Measurements from ENCODE around the gene CES4A. TPM values are rescaled to one million over a fixed set of nuclear protein-coding genes. Genes with fewer than 3 reads are reported as not detected.

The CES4A gene
- total and polyA plus RNA-seq, 9 of the 15 experiments (the other 6 are each of a cell fraction or from before 2014, with no cell fraction given): 0.09 to 0.13 (median 0.11) TPM; not detected in 6

DNA sequence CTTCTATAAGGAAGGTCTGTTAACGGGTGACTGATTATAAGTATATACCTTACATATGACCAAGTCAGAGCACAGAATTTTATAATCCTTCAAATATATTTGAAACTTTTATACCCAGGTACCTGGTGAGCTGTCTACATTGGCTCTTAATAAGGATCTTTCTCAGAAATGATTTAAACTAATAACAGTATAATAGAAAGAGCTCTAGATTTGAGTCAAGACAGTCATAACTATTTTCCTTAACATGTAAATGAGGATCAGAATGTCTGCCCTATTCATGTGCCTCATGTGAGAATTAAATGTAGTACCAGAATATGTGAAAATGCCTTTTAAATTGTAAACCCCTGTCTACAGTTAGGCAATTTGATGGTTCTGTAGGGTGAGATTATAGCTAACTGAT is 55.0 kb downstream of the CES4A start:
- H3K4me1 ChIP-seq (replicated peaks in 1 of 2; ENCODE audit: control insufficient read depth in 2 of 2, insufficient read depth in 2 of 2, low read length in 2 of 2): no peaks in the 10 kb centered on the region
- BruUV-seq (replicated peaks): TSS peak; percentile 1
- ATAC-seq: no peak
- ChIA-PET POLR2A (interaction anchor here (0.6 to 4.8 kb wide), 6 partner anchors 10 to 519 kb away, joined by 3 to 32 read pairs (median 6); no protein-coding TSS in a partner anchor), CTCF (ENCODE audit: low intra/inter-chr PET ratio) (no interaction called here)
- H3K9me3 ChIP-seq (replicated peaks; ENCODE audit: control insufficient read depth, insufficient read depth, low read depth, low read length): no peaks in the 10 kb centered on the region
- H3K9ac ChIP-seq (ENCODE audit: insufficient read depth in 1 of 2, low read depth in 2 of 2, low read length in 2 of 2): no peak overlapping the region
- intact Hi-C loops (cut with micrococcal nuclease) (no loop called here), in situ Hi-C loops (cut with MboI) (no loop called here)
- no peak overlapping the region for H3K4me2 ChIP-seq (ENCODE audit: insufficient read depth, low read length)
- peaks cover 27% of the 10 kb centered on the region for H3K79me2 ChIP-seq (ENCODE audit: control insufficient read depth, insufficient read depth, low read length)
- no peaks in the 10 kb centered on the region for H3K27me3 ChIP-seq (ENCODE audit: control insufficient read depth in 2 of 2, insufficient read depth in 2 of 2, low read length in 2 of 2)
- H3K36me3 ChIP-seq (ENCODE audit: control insufficient read depth, insufficient read depth, low read length): peaks cover 64% of the 10 kb centered on the region; the same call in 2 of the 3 replicates
- no peaks in the 10 kb centered on the region for H4K20me1 ChIP-seq (replicated peaks; ENCODE audit: control insufficient read depth, insufficient read depth, low read length)
- no peak overlapping the region for H3K27ac ChIP-seq (ENCODE audit: extremely low read depth, low read depth, low read length)
- FAIRE-seq: no peak
- H2AFZ ChIP-seq (ENCODE audit: low read depth, low read length): no peak overlapping the region
- no peak overlapping the region for H3K4me3 ChIP-seq
- DNase-seq (ENCODE audit: extremely low read depth in 1 of 4, low spot score in 3 of 4): no peak
- TF ChIP-seq RBM17 (IDR thresholded peaks at IDR 0.05; ENCODE audit: borderline replicate concordance, low read depth, low read length) (no peak), KLF1 (tag; IDR thresholded peaks at IDR 0.05) (no peak), MEF2D (tag; conservative IDR thresholded peaks at IDR 0.05; ENCODE audit: low read depth) (no peak), ZNF239 (CRISPR knock-in tag; IDR thresholded peaks at IDR 0.05) (no peak), E2F1 (CRISPR knock-in tag; IDR thresholded peaks at IDR 0.05) (no peak), HNRNPL (IDR thresholded peaks at IDR 0.05; ENCODE audit: low read depth, low read length) (no peak), ZNF444 (CRISPR knock-in tag; IDR thresholded peaks at IDR 0.05) (no peak), RBM25 (IDR thresholded peaks at IDR 0.05; ENCODE audit: low read depth, low read length, severe bottlenecking) (no peak), ELF1 (tag; IDR thresholded peaks at IDR 0.05) (no peak), MAFK (IDR thresholded peaks at IDR 0.05; ENCODE audit: low read length) (no peak), LEF1 (IDR thresholded peaks at IDR 0.05) (no peak), ZNF778 (CRISPR knock-in tag; IDR thresholded peaks at IDR 0.05) (no peak), ZNF764 (CRISPR knock-in tag; IDR thresholded peaks at IDR 0.05; ENCODE audit: low read depth) (no peak), SIRT6 (IDR thresholded peaks at IDR 0.05; ENCODE audit: low read depth, low read length) (no peak)
- TF ChIP-seq, protein P1, sequence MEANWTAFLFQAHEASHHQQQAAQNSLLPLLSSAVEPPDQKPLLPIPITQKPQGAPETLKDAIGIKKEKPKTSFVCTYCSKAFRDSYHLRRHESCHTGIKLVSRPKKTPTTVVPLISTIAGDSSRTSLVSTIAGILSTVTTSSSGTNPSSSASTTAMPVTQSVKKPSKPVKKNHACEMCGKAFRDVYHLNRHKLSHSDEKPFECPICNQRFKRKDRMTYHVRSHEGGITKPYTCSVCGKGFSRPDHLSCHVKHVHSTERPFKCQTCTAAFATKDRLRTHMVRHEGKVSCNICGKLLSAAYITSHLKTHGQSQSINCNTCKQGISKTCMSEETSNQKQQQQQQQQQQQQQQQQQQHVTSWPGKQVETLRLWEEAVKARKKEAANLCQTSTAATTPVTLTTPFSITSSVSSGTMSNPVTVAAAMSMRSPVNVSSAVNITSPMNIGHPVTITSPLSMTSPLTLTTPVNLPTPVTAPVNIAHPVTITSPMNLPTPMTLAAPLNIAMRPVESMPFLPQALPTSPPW (CRISPR knock-in tag; IDR thresholded peaks at IDR 0.05): no peak
- TF ChIP-seq, protein P2, sequence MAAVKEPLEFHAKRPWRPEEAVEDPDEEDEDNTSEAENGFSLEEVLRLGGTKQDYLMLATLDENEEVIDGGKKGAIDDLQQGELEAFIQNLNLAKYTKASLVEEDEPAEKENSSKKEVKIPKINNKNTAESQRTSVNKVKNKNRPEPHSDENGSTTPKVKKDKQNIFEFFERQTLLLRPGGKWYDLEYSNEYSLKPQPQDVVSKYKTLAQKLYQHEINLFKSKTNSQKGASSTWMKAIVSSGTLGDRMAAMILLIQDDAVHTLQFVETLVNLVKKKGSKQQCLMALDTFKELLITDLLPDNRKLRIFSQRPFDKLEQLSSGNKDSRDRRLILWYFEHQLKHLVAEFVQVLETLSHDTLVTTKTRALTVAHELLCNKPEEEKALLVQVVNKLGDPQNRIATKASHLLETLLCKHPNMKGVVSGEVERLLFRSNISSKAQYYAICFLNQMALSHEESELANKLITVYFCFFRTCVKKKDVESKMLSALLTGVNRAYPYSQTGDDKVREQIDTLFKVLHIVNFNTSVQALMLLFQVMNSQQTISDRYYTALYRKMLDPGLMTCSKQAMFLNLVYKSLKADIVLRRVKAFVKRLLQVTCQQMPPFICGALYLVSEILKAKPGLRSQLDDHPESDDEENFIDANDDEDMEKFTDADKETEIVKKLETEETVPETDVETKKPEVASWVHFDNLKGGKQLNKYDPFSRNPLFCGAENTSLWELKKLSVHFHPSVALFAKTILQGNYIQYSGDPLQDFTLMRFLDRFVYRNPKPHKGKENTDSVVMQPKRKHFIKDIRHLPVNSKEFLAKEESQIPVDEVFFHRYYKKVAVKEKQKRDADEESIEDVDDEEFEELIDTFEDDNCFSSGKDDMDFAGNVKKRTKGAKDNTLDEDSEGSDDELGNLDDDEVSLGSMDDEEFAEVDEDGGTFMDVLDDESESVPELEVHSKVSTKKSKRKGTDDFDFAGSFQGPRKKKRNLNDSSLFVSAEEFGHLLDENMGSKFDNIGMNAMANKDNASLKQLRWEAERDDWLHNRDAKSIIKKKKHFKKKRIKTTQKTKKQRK (IDR thresholded peaks at IDR 0.05; ENCODE audit: borderline replicate concordance, low read depth, low read length): no peak
- WGBS (ENCODE audit: insufficient coverage, low coverage, missing lambda C conversion rate): 100% methylated on average over 1 of the region's 1 CpG
- H3K9me1 ChIP-seq (ENCODE audit: control insufficient read depth, insufficient read depth, low read length): no peaks in the 10 kb centered on the region

Measured in K562 (cell line).